Kidney (tissue), 14 donors: ENCODE measurements around the gene FBXO9. TPM values are rescaled to one million over a fixed set of nuclear protein-coding genes. Genes with fewer than 3 reads are reported as not detected.

ENCODE experiments used
- DNase-seq, 5 donors: peaks; one replicate each; pipeline ENCODE4 v3.0.0-alpha.2; 2013 to 2020
- FAIRE-seq: peaks from 2 replicates; lab custom pipeline; 2012; peaks lifted over from hg19 to GRCh38; lab: Jason Lieb, UNC
- H3K27ac ChIP-seq, 2 donors: one replicate each; pipeline ENCODE4 v1.7.0; 2013; ENCODE audit warnings: low read depth in 2 of 2, low read length in 2 of 2, inconsistent platforms in 1 of 2
- H3K27me3 ChIP-seq: one replicate; pipeline ENCODE4 v1.7.1; 2013; ENCODE audit warnings: low read length, inconsistent platforms; ENCODE audit not compliant: control insufficient read depth, insufficient read depth
- H3K36me3 ChIP-seq, 3 donors: one replicate each; pipeline versions ENCODE4 v1.7.0 to v1.7.1; 2013; ENCODE audit warnings: low read length in 3 of 3, control low read depth in 1 of 3, inconsistent platforms in 1 of 3; ENCODE audit not compliant: insufficient read depth in 3 of 3, control insufficient read depth in 2 of 3
- H3K4me1 ChIP-seq, 3 donors: one replicate each; pipeline versions ENCODE4 v1.7.0 to v1.7.1; 2013; ENCODE audit warnings: low read length in 3 of 3, inconsistent platforms in 1 of 3, low read depth in 1 of 3; ENCODE audit not compliant: control insufficient read depth in 2 of 3, insufficient read depth in 2 of 3
- H3K4me3 ChIP-seq, 3 donors: one replicate each; pipeline versions ENCODE4 v1.7.0 to v1.8.1; 2013; ENCODE audit warnings: low read length in 3 of 3, control low read depth in 1 of 3, inconsistent platforms in 1 of 3
- H3K9ac ChIP-seq, 3 donors: one replicate each; pipeline versions ENCODE4 v1.7.0 to v1.7.1; 2013; ENCODE audit warnings: low read length in 3 of 3, control low read depth in 1 of 3, inconsistent platforms in 1 of 3
- H3K9me3 ChIP-seq, 3 donors: one replicate each; pipeline versions ENCODE4 v1.7.0 to v1.7.1; 2013; ENCODE audit warnings: low read length in 3 of 3, control low read depth in 1 of 3, inconsistent platforms in 1 of 3; ENCODE audit not compliant: control insufficient read depth in 2 of 3, insufficient read depth in 1 of 3
- intact Hi-C: fragments of 100-400 bp; cut with DNase I; formaldehyde crosslinking; loops from one replicate; pipeline ENCODE4 v1.11.1; 2022
- polyA plus RNA-seq: library from polyadenylated mRNA; stranded (reverse); fragments of 350-450 nt; fragmentation: Illumina TruSeq; extraction: RNeasy Lipid Tissue Mini Kit (QIAGEN cat#74804); gene quantifications from one replicate; pipeline ENCODE4 v1.2.3, GENCODE V29; 2014; ENCODE audit warnings: low read depth, low replicate concordance; ENCODE audit not compliant: insufficient read depth
- total RNA-seq: library from RNA; stranded (reverse); fragmentation: NEBNext Ultra II Directional; extraction: Animal tissue kit (Norgen Biotek cat#: 25700); gene quantifications from one replicate; pipeline ENCODE4 v1.2.1, GENCODE V29; 2021
- TF ChIP-seq, protein P1 (sequence below): IDR thresholded peaks from 3 replicates; pipeline ENCODE4 v1.5.1; 2012; ENCODE audit warnings: mild to moderate bottlenecking, moderate library complexity, borderline replicate concordance; ENCODE audit not compliant: insufficient read depth; ENCODE audit errors: extremely low read depth
- donor health status: control.
- donor health status: control.
- donor health status: control.
- donor health status: control.
- donor health status: control.
- donor health status: DM: yes; HTN: yes; CAD: no.
- donor health status: Normal renal cell carcinoma (clear cell type).

Gene FBXO9
- total and polyA plus RNA-seq, 2 donors from 2014 or later = 45.2 to 94.7 TPM

DNA sequence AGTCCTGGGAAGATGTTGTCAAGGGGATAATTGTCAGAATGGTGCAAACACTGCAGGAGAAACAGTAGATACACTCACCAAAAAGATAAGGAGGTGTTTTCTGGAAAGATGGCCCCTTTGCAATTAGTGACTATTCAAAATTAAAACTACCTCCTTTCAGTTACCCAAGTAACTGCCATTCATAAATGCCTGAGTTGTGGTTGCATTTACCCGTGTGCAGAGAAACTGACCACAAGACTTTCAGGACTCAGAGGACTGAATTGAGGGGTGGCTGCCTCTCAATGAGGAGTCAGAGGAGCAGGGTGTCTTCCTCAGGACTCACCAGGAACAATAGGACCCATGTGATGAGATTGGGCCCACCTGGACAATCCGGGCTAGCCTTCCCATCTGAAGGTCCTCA, 44.4 kb downstream of the FBXO9 start:
- Histone ChIP-seq H3K4me1 (peaks cover 0 to 6% (median 5%) of the 10 kb centered on the region in 3 donors), H3K9ac (no peak overlapping the region), H3K9me3 (no peaks in the 10 kb centered on the region), H3K4me3 (no peak overlapping the region), H3K27ac (no peak overlapping the region), H3K27me3 (no peaks in the 10 kb centered on the region), H3K36me3 (no peaks in the 10 kb centered on the region)
- TF ChIP-seq, protein P1, sequence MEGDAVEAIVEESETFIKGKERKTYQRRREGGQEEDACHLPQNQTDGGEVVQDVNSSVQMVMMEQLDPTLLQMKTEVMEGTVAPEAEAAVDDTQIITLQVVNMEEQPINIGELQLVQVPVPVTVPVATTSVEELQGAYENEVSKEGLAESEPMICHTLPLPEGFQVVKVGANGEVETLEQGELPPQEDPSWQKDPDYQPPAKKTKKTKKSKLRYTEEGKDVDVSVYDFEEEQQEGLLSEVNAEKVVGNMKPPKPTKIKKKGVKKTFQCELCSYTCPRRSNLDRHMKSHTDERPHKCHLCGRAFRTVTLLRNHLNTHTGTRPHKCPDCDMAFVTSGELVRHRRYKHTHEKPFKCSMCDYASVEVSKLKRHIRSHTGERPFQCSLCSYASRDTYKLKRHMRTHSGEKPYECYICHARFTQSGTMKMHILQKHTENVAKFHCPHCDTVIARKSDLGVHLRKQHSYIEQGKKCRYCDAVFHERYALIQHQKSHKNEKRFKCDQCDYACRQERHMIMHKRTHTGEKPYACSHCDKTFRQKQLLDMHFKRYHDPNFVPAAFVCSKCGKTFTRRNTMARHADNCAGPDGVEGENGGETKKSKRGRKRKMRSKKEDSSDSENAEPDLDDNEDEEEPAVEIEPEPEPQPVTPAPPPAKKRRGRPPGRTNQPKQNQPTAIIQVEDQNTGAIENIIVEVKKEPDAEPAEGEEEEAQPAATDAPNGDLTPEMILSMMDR = no peak
- intact Hi-C loops = no loop called here
- FAIRE-seq (no peak), DNase-seq (no peak)

DNA sequence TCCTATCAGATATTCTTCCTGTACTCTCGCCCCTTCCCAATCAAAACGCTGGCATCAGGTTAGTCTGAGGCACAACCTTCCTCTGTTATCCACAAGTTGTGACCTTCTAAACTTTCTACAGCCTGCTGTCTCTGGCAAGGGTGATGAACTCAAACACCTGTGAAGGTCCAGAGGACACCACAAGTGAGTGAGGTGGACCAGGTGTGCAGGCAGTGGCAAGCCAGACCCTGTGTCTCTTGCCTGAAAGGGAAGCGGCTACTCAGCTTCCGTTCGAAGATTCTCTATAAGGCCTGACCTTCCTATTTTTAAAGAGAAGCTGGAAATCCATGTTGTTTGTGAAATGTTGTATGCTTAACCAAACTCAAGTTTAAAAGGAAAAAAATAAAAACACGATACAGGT, 46.7 kb downstream of the FBXO9 start:
- Histone ChIP-seq H3K27ac (no peak overlapping the region), H3K9me3 (no peaks in the 10 kb centered on the region), H3K27me3 (no peaks in the 10 kb centered on the region), H3K4me1 (peaks cover 0 to 5% (median 0%) of the 10 kb centered on the region in 3 donors), H3K9ac (no peak overlapping the region), H3K4me3 (no peak overlapping the region), H3K36me3 (no peaks in the 10 kb centered on the region)
- TF ChIP-seq, protein P1 = no peak
- FAIRE-seq = no peak
- intact Hi-C loops = no loop called here
- no peak for DNase-seq

DNA sequence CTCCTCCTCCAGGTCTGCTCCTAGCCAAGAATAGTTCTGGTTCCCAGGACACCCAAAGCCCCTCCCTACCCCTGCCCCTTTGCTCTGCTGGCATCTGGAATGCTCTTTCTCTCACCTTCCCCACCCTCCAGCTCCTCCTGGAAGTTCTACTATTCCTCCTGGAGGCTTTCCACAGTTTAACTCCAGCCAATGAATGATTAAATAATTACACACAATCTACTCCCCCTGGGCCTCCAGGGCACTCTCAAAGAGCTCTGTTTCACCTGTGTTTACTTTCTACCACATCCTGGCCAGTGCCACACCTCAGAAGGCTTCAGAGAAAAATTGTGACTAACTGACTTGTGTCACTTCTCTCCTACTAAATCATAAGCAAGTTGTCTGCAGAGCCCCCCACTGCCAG, 47.2 kb downstream of the FBXO9 start:
- DNase-seq = peak in 3 of 5 donors; percentile 14 to 39 (median 31)
- no peak overlapping the region for H3K27ac ChIP-seq

More for the DNA sequence above, 47.2 kb downstream of the FBXO9 start:
- no peaks in the 10 kb centered on the region for H3K9me3 ChIP-seq
- intact Hi-C loops = no loop called here
- peaks cover 0 to 5% (median 0%) of the 10 kb centered on the region in 3 donors for H3K4me1 ChIP-seq
- FAIRE-seq = no peak
- no peaks in the 10 kb centered on the region for H3K36me3 ChIP-seq
- TF ChIP-seq, protein P1 = no peak
- no peak overlapping the region for H3K4me3 ChIP-seq
- H3K9ac ChIP-seq = no peak overlapping the region
- no peaks in the 10 kb centered on the region for H3K27me3 ChIP-seq
